HepG2 (cell line): ENCODE measurements around the gene C14orf119. TPM values are rescaled to one million over a fixed set of nuclear protein-coding genes. Genes with fewer than 3 reads are reported as not detected.

Source experiments
- ATF6 ChIP-seq: sonication (generic); formaldehyde crosslinking; conservative IDR thresholded peaks from 2 replicates; pipeline ENCODE4 v1.4.0; 2020; ENCODE audit warnings: missing genetic modification reagents
- GTF2F1 ChIP-seq: fragments of 150-350 bp; IDR thresholded peaks from 2 replicates; pipeline ENCODE4 v1.6.1; 2014; ENCODE audit warnings: low read length
- HNRNPUL1 ChIP-seq: fragments of 200-400 bp; formaldehyde crosslinking; IDR thresholded peaks from 2 replicates; pipeline ENCODE4 v1.6.1; 2017; ENCODE audit warnings: low read depth, mild to moderate bottlenecking, low read length, moderate library complexity
- JUN ChIP-seq: sonication (generic); formaldehyde crosslinking; IDR thresholded peaks from 2 replicates; pipeline ENCODE4 v1.4.0; 2020; ENCODE audit warnings: mild to moderate bottlenecking, missing genetic modification reagents
- LCORL ChIP-seq, 2 experiments: fragments of 450-650 bp in 1 of 2; sonication (generic) in 1 of 2; formaldehyde crosslinking in 1 of 2; IDR thresholded peaks; 2 replicates each; pipeline versions ENCODE4 v1.5.0 to v1.6.1; 2017 to 2020; ENCODE audit warnings: antibody characterized with exemption in 1 of 2, missing genetic modification reagents in 1 of 2
- MEIS1 ChIP-seq: sonication (generic); formaldehyde crosslinking; IDR thresholded peaks from 2 replicates; pipeline ENCODE4 v1.9.0; 2021; ENCODE audit warnings: mild to moderate bottlenecking, missing genetic modification reagents, moderate library complexity, borderline replicate concordance
- NFYC ChIP-seq: IDR thresholded peaks from 2 replicates; pipeline ENCODE4 v1.6.1; 2016; ENCODE audit warnings: missing genetic modification reagents, missing compliant biosample characterization
- RARA ChIP-seq: IDR thresholded peaks from 2 replicates; pipeline ENCODE4 v1.6.1; 2016; ENCODE audit warnings: missing genetic modification reagents, missing compliant biosample characterization
- RBM22 ChIP-seq: fragments of 200-400 bp; formaldehyde crosslinking; optimal IDR thresholded peaks from 2 replicates; pipeline ENCODE3; 2017; ENCODE audit warnings: mild to moderate bottlenecking, low read length, moderate library complexity
- ZNF160 ChIP-seq: sonication (generic); formaldehyde crosslinking; IDR thresholded peaks from 2 replicates; pipeline ENCODE4 v1.8.0; 2022; ENCODE audit warnings: mild to moderate bottlenecking, inconsistent platforms, missing genetic modification reagents
- ZNF17 ChIP-seq: sonication (generic); formaldehyde crosslinking; IDR thresholded peaks from 2 replicates; pipeline ENCODE4 v1.5.0; 2020; ENCODE audit warnings: mild to moderate bottlenecking, missing genetic modification reagents
- ZNF296 ChIP-seq: sonication (generic); formaldehyde crosslinking; conservative IDR thresholded peaks from 2 replicates; pipeline ENCODE4 v1.5.0; 2020; ENCODE audit warnings: mild to moderate bottlenecking, missing genetic modification reagents
- ZNF605 ChIP-seq: sonication (generic); formaldehyde crosslinking; IDR thresholded peaks from 2 replicates; pipeline ENCODE4 v1.8.0; 2022; ENCODE audit warnings: mild to moderate bottlenecking, missing genetic modification reagents
- polyA plus RNA-seq, 8 experiments: library from polyadenylated mRNA; depleted of rRNA in 3 of 8; stranded (reverse) in 7 of 8; unstranded in 1 of 8; fragments of >200 nt; fragmentation: Illumina TruSeq in 4 of 8; extraction: Trizol in 4 of 8; gene quantifications; 2 replicates each; pipeline versions ENCODE4 v1.2.1 to v1.2.3, GENCODE V29; 2011 to 2016; ENCODE audit warnings: low read depth in 4 of 8, missing spikeins in 1 of 8, mixed read lengths in 1 of 8; ENCODE audit not compliant: insufficient read depth in 1 of 8
- total RNA-seq, 5 experiments: library from RNA; depleted of rRNA; stranded (reverse); fragments of >200 nt; fragmentation: Illumina TruSeq; extraction: Trizol; gene quantifications; 2 replicates each; pipeline ENCODE4 v1.2.3, GENCODE V29; 2016; ENCODE audit warnings: low read depth in 1 of 5
- TF ChIP-seq, protein P1 (sequence below), 2 experiments: fragments of 450-650 bp in 1 of 2; sonication (generic) in 1 of 2; formaldehyde crosslinking in 1 of 2; IDR thresholded peaks; 2 replicates each; pipeline versions ENCODE4 v1.6.1 to v1.8.0; 2016 to 2022; ENCODE audit warnings: antibody characterized with exemption in 1 of 2, mild to moderate bottlenecking in 1 of 2, missing genetic modification reagents in 1 of 2

C14orf119 gene
- total and polyA plus RNA-seq, 2 of the 13 experiments (the other 11 are each of a cell fraction or from before 2014, with no cell fraction given), result 117 to 206 TPM

DNA sequence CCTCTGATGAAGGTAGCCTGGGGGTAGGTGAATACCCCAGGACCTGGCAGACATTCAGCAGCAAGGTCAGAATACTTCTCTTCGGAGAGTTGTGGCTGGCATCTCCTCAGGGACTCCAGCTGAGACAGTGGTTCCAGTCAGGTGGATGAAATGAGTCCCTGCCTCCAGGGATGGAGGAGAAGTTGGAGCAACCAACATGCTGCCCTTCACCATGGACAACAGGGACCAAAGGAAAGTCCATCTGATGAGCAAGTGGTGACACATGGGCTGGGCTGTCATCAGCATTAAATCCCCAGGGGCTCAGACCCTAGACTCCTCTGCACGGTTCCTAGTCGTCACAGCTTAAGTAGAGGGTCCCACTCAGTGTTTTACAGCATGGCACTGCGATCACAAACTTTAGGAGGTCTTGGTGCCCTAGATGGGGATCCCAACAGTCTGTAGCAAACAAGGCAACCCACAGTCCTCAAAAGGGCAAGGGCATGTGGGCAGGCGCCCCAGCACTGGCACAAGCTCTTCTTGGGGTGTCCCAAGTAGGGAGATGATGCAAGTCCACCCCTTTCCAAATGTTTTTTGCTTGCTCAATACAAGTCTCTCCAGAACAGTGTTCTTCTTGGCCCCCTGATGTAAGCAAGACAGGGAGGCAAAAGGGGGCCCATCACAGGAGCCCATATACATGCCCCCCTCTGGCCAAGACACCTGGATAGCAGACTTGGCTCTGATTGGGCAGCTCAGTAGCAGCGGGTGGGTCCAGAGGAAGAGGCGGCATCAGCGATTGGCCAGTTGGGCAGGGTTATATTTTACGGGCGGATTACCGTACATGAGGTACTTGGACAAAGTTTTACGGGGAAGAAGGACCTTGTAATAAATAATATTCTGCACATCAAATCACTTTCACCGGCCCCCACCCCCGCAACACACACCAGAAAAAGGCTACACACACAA is 27.2 kb upstream of the C14orf119 start (continued):
- TF ChIP-seq, protein P1, sequence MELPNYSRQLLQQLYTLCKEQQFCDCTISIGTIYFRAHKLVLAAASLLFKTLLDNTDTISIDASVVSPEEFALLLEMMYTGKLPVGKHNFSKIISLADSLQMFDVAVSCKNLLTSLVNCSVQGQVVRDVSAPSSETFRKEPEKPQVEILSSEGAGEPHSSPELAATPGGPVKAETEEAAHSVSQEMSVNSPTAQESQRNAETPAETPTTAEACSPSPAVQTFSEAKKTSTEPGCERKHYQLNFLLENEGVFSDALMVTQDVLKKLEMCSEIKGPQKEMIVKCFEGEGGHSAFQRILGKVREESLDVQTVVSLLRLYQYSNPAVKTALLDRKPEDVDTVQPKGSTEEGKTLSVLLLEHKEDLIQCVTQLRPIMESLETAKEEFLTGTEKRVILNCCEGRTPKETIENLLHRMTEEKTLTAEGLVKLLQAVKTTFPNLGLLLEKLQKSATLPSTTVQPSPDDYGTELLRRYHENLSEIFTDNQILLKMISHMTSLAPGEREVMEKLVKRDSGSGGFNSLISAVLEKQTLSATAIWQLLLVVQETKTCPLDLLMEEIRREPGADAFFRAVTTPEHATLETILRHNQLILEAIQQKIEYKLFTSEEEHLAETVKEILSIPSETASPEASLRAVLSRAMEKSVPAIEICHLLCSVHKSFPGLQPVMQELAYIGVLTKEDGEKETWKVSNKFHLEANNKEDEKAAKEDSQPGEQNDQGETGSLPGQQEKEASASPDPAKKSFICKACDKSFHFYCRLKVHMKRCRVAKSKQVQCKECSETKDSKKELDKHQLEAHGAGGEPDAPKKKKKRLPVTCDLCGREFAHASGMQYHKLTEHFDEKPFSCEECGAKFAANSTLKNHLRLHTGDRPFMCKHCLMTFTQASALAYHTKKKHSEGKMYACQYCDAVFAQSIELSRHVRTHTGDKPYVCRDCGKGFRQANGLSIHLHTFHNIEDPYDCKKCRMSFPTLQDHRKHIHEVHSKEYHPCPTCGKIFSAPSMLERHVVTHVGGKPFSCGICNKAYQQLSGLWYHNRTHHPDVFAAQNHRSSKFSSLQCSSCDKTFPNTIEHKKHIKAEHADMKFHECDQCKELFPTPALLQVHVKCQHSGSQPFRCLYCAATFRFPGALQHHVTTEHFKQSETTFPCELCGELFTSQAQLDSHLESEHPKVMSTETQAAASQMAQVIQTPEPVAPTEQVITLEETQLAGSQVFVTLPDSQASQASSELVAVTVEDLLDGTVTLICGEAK (IDR thresholded peaks at IDR 0.05), result no peak
- TF ChIP-seq, protein P1 (CRISPR knock-in tag; IDR thresholded peaks at IDR 0.05), result 0 out of 2 replicates have a peak, but pooled peaks have one; percentile 43
- TF ChIP-seq RARA (CRISPR knock-in tag), result no peak
- TF ChIP-seq MEIS1 (CRISPR knock-in tag), result peak; percentile 17; the same call in 1 of the 2 replicates
- TF ChIP-seq ZNF160 (CRISPR knock-in tag), result no peak
- peak; percentile 35; the same call in 1 of the 2 replicates for TF ChIP-seq NFYC (CRISPR knock-in tag)
- TF ChIP-seq JUN, result 0 out of 2 replicates have a peak, but pooled peaks have one; percentile 30
- peak; percentile 15; the same call in 1 of the 2 replicates for TF ChIP-seq ZNF17 (CRISPR knock-in tag)
- TF ChIP-seq GTF2F1, result 0 out of 2 replicates have a peak, but pooled peaks have one; percentile 43
- no peak for TF ChIP-seq HNRNPUL1
- peak; percentile 41 for TF ChIP-seq RBM22
- peak; percentile 56; the same call in 1 of the 2 replicates for TF ChIP-seq ZNF296 (CRISPR knock-in tag)
- TF ChIP-seq ATF6 (CRISPR knock-in tag), result no peak
- no peak for TF ChIP-seq LCORL (IDR thresholded peaks at IDR 0.05)
- TF ChIP-seq LCORL (CRISPR knock-in tag; IDR thresholded peaks at IDR 0.05), result no peak
- TF ChIP-seq ZNF605 (CRISPR knock-in tag), result peak; percentile 67; the same call in 1 of the 2 replicates
